GM12878 (cell line): ENCODE results near the gene RECK. TPM values are rescaled to one million over a fixed set of nuclear protein-coding genes. Genes with fewer than 3 reads are reported as not detected.

Experiments
- ATAC-seq: fragments of 200-7000 bp; cut with Tn5 transposase; 3 replicates; pipeline ENCODE4 v1.9.1; 2020; ENCODE audit warnings: mild to moderate bottlenecking, moderate library complexity
- BruUV-seq: library from RNA; stranded (reverse); fragments of 400-500 nt; replicated peaks from 2 replicates; lab custom pipeline; 2021; lab: Mats Ljungman, UMichigan
- CTCF ChIA-PET: fragments of 300-600 bp; sonication (Branson Sonifier 250); formaldehyde crosslinking; extraction: SDS; loops from one replicate; lab custom pipeline; 2021; ENCODE audit warnings: inconsistent platforms; lab: Yijun Ruan, JAX
- POLR2A ChIA-PET: fragments of 350-600 bp; formaldehyde crosslinking; extraction: SDS; loops from one replicate; lab custom pipeline; 2021; ENCODE audit warnings: inconsistent platforms; lab: Charles Lee
- RAD21 ChIA-PET: fragments of 300-600 bp; sonication (Branson Sonifier 250); formaldehyde crosslinking; loops from one replicate; lab custom pipeline; 2023; ENCODE audit warnings: antibody characterized with exemption; ENCODE audit not compliant: unreplicated experiment; lab: Charles Lee
- SMC1A ChIA-PET: fragments of 300-600 bp; sonication (Branson Sonifier 250); formaldehyde crosslinking; loops from one replicate; lab custom pipeline; 2023; ENCODE audit not compliant: unreplicated experiment, uncharacterized antibody; lab: Charles Lee
- DNase-seq: peaks from one replicate; pipeline ENCODE4 v3.0.0-alpha.2; 2011; ENCODE audit warnings: low read depth, low spot score
- FAIRE-seq: peaks from 3 replicates; lab custom pipeline; 2011; peaks lifted over from hg19 to GRCh38; lab: Jason Lieb, UNC
- H2AFZ ChIP-seq: 2 replicates; pipeline ENCODE4 v1.6.0; 2011; ENCODE audit warnings: low read depth, low read length, control low read depth; ENCODE audit not compliant: control insufficient read depth
- H3K27ac ChIP-seq: 2 replicates; pipeline ENCODE4 v1.5.1; 2011; ENCODE audit warnings: control low read depth; ENCODE audit not compliant: control insufficient read depth, insufficient read depth
- H3K27me3 ChIP-seq, 2 experiments: replicated peaks in 1 of 2; 2 replicates each; pipeline versions ENCODE4 v1.6.0 to v1.6.1; 2011; ENCODE audit warnings: low read length in 1 of 2; ENCODE audit not compliant: control insufficient read depth in 2 of 2, insufficient read depth in 2 of 2
- H3K36me3 ChIP-seq, 2 experiments: 2 replicates each; pipeline ENCODE4 v1.5.1; 2011; ENCODE audit warnings: low read length in 1 of 2; ENCODE audit not compliant: control insufficient read depth in 2 of 2, insufficient read depth in 2 of 2
- H3K4me1 ChIP-seq: 2 replicates; pipeline ENCODE4 v1.6.1; 2011; ENCODE audit warnings: mild to moderate bottlenecking, low read length, moderate library complexity, mixed read lengths; ENCODE audit not compliant: control insufficient read depth, insufficient read depth
- H3K4me2 ChIP-seq: 2 replicates; pipeline ENCODE4 v1.6.0; 2011; ENCODE audit warnings: control low read depth; ENCODE audit not compliant: control insufficient read depth, insufficient read depth
- H3K4me3 ChIP-seq: fragments of 200-600 bp; sonication (generic); 2 replicates; pipeline ENCODE4 v1.5.1; 2016
- H3K79me2 ChIP-seq: 2 replicates; pipeline ENCODE4 v1.6.0; 2011; ENCODE audit warnings: low read length; ENCODE audit not compliant: control insufficient read depth, insufficient read depth
- H3K9ac ChIP-seq: 2 replicates; pipeline ENCODE4 v1.8.0; 2011; ENCODE audit warnings: low read length, control low read depth, mixed read lengths; ENCODE audit not compliant: control insufficient read depth, insufficient read depth
- H3K9me3 ChIP-seq: replicated peaks from 3 replicates; pipeline ENCODE4 v1.5.1; 2011; ENCODE audit warnings: mild to moderate bottlenecking, low read length; ENCODE audit not compliant: control insufficient read depth, insufficient read depth
- H4K20me1 ChIP-seq: 2 replicates; pipeline ENCODE4 v1.6.0; 2011; ENCODE audit not compliant: control insufficient read depth, insufficient read depth
- CBX3 ChIP-seq: fragments of 200-600 bp; sonication (generic); IDR thresholded peaks from 2 replicates; pipeline ENCODE4 v1.6.1; 2016; ENCODE audit warnings: low read depth, borderline replicate concordance
- SREBF1 ChIP-seq: IDR thresholded peaks from 2 replicates; pipeline ENCODE4 v1.6.1; 2012; ENCODE audit warnings: mild to moderate bottlenecking, low read length
- STAT3 ChIP-seq: IDR thresholded peaks from 2 replicates; pipeline ENCODE4 v1.6.1; 2011; ENCODE audit warnings: low read depth, low read length, improper control_type of control experiment
- YY1 ChIP-seq: IDR thresholded peaks from 2 replicates; pipeline ENCODE4 v1.6.1; 2011; ENCODE audit warnings: low read depth, mild to moderate bottlenecking, low read length
- WGBS: methylation state at CpG from one replicate; pipeline ENCODE4 v1.1.6; 2016; ENCODE audit warnings: low lambda C conversion rate; ENCODE audit not compliant: insufficient replicate concordance, insufficient coverage; ENCODE audit errors: missing lambda C conversion rate; 5-methylcytosine and 5-hydroxymethylcytosine counted together
- in situ Hi-C: fragments of 300-500 bp; cut with MboI; formaldehyde crosslinking; loops from 9 replicates; pipeline ENCODE4 v1.14.3; 2018; ENCODE audit warnings: mixed read lengths
- intact Hi-C: fragments of 100-400 bp; cut with micrococcal nuclease; formaldehyde crosslinking; loops from one replicate; pipeline ENCODE4 v1.14.2; 2022; ENCODE audit not compliant: unreplicated experiment
- polyA plus RNA-seq, 11 experiments: library from polyadenylated mRNA; depleted of rRNA in 4 of 11; unstranded in 6 of 11; stranded (reverse) in 5 of 11; fragments of >200 nt; fragmentation: Nextera tagmentation in 4 of 11; fragmentation: Illumina TruSeq in 1 of 11; extraction: Ambion mirVana in 4 of 11; extraction: Trizol in 1 of 11; gene quantifications; 1 replicate in 1 of 11; 2 replicates in 10 of 11; pipeline versions ENCODE4 v1.2.1 to v1.2.3, GENCODE V29; 2011 to 2016; ENCODE audit warnings: inconsistent platforms in 2 of 11, missing spikeins in 2 of 11, low read depth in 1 of 11
- total RNA-seq, 4 experiments: library from RNA; depleted of rRNA in 3 of 4; stranded (reverse); fragments of >200 nt in 3 of 4; fragmentation: Illumina TruSeq in 1 of 4; extraction: Trizol in 1 of 4; gene quantifications; 2 replicates each; pipeline versions ENCODE4 v1.2.1 to v1.2.3, GENCODE V29; 2013 to 2021
- TF ChIP-seq, protein P1 (sequence below): IDR thresholded peaks from 2 replicates; pipeline ENCODE4 v1.6.1; 2011; ENCODE audit warnings: borderline replicate concordance, low read depth, mild to moderate bottlenecking, moderate library complexity, mixed read lengths, low read length; ENCODE audit not compliant: insufficient read depth; ENCODE audit errors: extremely low read length
- TF ChIP-seq, protein P2 (sequence below): fragments of 450-650 bp; IDR thresholded peaks from 2 replicates; pipeline ENCODE4 v1.6.1; 2018; ENCODE audit warnings: mild to moderate bottlenecking, low read depth, moderate library complexity; ENCODE audit not compliant: partially characterized antibody

The RECK gene
- total and polyA plus RNA-seq, 10 of the 15 experiments (the other 5 are each of a cell fraction or from before 2014, with no cell fraction given): 0.02 to 0.40 (median 0.13) TPM

DNA sequence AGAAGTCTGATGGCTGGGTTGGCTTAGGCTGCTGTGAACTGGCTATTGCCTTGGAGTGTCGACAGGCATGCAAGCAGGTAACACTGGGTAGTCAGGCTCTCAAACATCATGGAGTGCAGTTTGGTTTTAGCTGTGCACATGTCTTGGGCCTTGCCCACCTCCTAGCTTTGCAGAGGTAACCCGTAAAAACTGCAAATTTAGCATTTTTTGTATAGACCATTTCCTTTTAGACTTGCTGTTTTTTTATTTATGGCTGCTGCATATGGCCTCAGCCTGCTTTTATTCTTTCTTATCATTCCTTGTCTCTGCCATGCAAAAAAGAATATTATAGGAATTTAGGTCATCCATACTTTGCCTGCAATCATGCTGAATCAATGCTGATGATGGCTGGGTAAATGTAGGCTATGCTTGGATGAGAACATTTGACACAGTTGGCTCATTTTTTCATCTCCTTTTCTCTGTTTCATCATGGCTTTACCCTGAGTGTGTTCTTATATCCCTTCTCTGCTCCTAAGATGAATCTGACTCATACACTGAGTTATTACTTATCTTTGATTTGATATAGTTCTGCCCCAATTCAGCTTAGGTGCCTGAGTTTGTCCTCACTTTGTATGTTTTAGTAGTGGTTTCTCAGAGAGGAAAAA lies 27.2 kb downstream of the RECK start (continued):
- TF ChIP-seq CBX3: no peak
- TF ChIP-seq STAT3: no peak
- no peak for TF ChIP-seq YY1

DNA sequence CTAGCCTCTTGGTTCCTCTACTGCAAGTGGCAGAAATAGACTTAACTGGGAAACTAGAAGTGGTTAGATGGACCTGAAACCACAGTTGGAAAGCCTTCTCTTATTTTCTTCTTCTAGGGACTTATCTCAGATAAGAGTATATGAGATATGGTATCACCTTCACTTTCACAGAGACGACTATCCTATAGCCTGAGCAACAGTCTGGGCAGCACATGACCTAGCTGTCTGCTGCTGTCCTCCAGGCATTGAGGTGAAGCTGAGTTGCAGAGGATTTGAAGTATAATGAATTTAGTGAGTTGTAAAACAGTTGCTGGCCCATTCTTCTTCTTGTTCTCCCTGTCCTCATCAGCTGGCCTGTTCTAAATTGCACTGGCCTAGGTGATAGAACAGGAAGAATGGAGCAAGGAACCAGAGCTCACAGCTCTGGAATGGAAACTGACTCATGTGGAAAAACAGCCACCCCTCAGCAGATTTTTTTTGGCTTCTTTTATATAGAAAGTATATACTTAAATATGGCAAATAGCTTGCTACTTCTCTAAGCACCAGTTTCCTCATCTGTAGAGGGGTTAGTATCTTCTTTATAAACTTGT lies 27.8 kb downstream of the RECK start:
- DNase-seq (no peak), FAIRE-seq (no peak), ATAC-seq (no peak)
- H3K9me3 ChIP-seq: no peaks in the 10 kb centered on the region
- SMC1A ChIA-PET: no interaction called here
- RAD21 ChIA-PET: no interaction called here
- H3K79me2 ChIP-seq: no peaks in the 10 kb centered on the region
- H3K27me3 ChIP-seq: no peaks in the 10 kb centered on the region
- no peak overlapping the region for H2AFZ ChIP-seq
- TF ChIP-seq, protein P1, sequence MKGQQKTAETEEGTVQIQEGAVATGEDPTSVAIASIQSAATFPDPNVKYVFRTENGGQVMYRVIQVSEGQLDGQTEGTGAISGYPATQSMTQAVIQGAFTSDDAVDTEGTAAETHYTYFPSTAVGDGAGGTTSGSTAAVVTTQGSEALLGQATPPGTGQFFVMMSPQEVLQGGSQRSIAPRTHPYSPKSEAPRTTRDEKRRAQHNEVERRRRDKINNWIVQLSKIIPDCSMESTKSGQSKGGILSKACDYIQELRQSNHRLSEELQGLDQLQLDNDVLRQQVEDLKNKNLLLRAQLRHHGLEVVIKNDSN: peak; percentile 27
- TF ChIP-seq, protein P2, sequence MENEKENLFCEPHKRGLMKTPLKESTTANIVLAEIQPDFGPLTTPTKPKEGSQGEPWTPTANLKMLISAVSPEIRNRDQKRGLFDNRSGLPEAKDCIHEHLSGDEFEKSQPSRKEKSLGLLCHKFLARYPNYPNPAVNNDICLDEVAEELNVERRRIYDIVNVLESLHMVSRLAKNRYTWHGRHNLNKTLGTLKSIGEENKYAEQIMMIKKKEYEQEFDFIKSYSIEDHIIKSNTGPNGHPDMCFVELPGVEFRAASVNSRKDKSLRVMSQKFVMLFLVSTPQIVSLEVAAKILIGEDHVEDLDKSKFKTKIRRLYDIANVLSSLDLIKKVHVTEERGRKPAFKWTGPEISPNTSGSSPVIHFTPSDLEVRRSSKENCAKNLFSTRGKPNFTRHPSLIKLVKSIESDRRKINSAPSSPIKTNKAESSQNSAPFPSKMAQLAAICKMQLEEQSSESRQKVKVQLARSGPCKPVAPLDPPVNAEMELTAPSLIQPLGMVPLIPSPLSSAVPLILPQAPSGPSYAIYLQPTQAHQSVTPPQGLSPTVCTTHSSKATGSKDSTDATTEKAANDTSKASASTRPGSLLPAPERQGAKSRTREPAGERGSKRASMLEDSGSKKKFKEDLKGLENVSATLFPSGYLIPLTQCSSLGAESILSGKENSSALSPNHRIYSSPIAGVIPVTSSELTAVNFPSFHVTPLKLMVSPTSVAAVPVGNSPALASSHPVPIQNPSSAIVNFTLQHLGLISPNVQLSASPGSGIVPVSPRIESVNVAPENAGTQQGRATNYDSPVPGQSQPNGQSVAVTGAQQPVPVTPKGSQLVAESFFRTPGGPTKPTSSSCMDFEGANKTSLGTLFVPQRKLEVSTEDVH: no peak
- no peak for TF ChIP-seq SREBF1
- intact Hi-C loops (no loop called here), in situ Hi-C loops (no loop called here)
- no peaks in the 10 kb centered on the region for H4K20me1 ChIP-seq
- H3K27ac ChIP-seq: no peak overlapping the region
- H3K36me3 ChIP-seq: no peaks in the 10 kb centered on the region
- no peak overlapping the region for H3K4me2 ChIP-seq
- CTCF ChIA-PET: no interaction called here
- H3K9ac ChIP-seq: no peak overlapping the region
- POLR2A ChIA-PET: interaction anchor here (0.6 kb wide), 1 partner anchor 259 kb away, joined by 3 read pairs; no protein-coding TSS in a partner anchor
- 0 out of 2 replicates have a peak, but pooled peaks cover 3% of the 10 kb centered on the region for H3K4me1 ChIP-seq
- no peak overlapping the region for H3K4me3 ChIP-seq
- WGBS: 17% methylated on average over 1 of the region's 1 CpG
- BruUV-seq: no TSS peak
